ENCODE data around the gene SLC38A10. TPM values are rescaled to one million over a fixed set of nuclear protein-coding genes. Genes with fewer than 3 reads are reported as not detected.

The SLC38A10 gene
- total and polyA plus RNA-seq, 2 of the 13 experiments (the other 11 are each of a cell fraction or from before 2014, with no cell fraction given) = 23.4 to 55.8 TPM

DNA sequence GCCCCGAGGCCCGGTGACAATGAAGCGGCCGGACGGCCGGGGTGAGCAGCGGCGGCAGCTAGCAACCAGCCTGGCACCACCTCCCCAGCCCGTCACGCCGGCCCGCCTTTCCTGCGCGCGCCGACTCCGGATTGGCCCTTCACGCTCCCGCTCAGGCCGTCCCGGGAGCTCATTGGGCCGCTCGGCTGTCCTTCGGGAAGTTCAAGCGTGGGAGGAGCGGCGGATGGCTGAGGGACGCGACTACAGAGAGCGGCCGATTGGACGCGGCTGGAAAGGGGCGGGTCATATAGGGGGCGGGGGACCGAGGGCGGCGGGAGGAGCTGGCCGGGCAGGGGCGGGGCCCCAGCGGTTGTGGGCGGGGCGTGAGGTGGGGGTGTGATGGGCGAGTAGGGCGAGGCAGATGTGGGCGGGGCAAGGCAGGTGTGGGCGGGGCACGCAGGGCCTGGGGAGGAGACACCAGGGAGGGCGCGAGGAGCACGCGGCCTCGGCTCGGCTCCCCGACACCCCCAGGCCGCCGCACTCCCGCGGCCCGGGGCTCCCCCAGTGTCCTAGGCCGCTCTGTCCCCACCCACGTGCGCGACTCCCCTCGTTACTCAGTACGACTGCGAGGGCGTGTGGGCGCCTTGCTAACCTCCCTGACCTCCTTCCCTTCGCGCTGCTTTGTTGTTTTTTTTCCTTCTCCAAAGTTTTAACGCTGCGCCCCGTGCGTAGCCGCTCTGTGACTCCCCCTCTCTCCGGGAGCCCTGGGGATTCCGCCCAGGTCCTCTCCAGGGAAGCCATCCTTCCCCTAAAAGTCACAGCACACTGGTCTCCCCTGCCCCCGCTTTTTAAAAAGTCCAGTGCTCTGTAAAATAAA is 72.0 kb downstream of the SLC38A10 start, which contains the start of gene CEP131 (continued):
- TF ChIP-seq, protein P1, sequence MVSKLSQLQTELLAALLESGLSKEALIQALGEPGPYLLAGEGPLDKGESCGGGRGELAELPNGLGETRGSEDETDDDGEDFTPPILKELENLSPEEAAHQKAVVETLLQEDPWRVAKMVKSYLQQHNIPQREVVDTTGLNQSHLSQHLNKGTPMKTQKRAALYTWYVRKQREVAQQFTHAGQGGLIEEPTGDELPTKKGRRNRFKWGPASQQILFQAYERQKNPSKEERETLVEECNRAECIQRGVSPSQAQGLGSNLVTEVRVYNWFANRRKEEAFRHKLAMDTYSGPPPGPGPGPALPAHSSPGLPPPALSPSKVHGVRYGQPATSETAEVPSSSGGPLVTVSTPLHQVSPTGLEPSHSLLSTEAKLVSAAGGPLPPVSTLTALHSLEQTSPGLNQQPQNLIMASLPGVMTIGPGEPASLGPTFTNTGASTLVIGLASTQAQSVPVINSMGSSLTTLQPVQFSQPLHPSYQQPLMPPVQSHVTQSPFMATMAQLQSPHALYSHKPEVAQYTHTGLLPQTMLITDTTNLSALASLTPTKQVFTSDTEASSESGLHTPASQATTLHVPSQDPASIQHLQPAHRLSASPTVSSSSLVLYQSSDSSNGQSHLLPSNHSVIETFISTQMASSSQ (IDR thresholded peaks at IDR 0.05; ENCODE audit: low read depth) = no peak
- TF ChIP-seq, protein P1 (CRISPR knock-in tag; IDR thresholded peaks at IDR 0.05; ENCODE audit: borderline replicate concordance) = no peak
- TF ChIP-seq SOX13 (IDR thresholded peaks at IDR 0.05) = no peak
- no peak for TF ChIP-seq SOX13 (CRISPR knock-in tag; conservative IDR thresholded peaks at IDR 0.05 in 1 of 2, IDR thresholded peaks at IDR 0.05 in 1 of 2)
- TF ChIP-seq ZFP36L1 (CRISPR knock-in tag; IDR thresholded peaks at IDR 0.05) = no peak
- TF ChIP-seq, protein P2, sequence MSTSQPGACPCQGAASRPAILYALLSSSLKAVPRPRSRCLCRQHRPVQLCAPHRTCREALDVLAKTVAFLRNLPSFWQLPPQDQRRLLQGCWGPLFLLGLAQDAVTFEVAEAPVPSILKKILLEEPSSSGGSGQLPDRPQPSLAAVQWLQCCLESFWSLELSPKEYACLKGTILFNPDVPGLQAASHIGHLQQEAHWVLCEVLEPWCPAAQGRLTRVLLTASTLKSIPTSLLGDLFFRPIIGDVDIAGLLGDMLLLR (CRISPR knock-in tag; IDR thresholded peaks at IDR 0.05) = peak; percentile 80; the same call in 1 of the 2 replicates
- TF ChIP-seq PLRG1 (conservative IDR thresholded peaks at IDR 0.05) = no peak
- no peak for TF ChIP-seq ZBTB1 (CRISPR knock-in tag; IDR thresholded peaks at IDR 0.05; ENCODE audit: borderline replicate concordance)
- TF ChIP-seq IRF2 (CRISPR knock-in tag; IDR thresholded peaks at IDR 0.05) = no peak
- TF ChIP-seq, protein P3, sequence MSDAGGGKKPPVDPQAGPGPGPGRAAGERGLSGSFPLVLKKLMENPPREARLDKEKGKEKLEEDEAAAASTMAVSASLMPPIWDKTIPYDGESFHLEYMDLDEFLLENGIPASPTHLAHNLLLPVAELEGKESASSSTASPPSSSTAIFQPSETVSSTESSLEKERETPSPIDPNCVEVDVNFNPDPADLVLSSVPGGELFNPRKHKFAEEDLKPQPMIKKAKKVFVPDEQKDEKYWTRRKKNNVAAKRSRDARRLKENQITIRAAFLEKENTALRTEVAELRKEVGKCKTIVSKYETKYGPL (CRISPR knock-in tag; IDR thresholded peaks at IDR 0.05) = no peak
- peak; percentile 76 for TF ChIP-seq HNRNPK (IDR thresholded peaks at IDR 0.05; ENCODE audit: low read depth, low read length, poor library complexity, severe bottlenecking)
- no peak for TF ChIP-seq ZNF382 (CRISPR knock-in tag; IDR thresholded peaks at IDR 0.05; ENCODE audit: borderline replicate concordance)
- peak; percentile 69; the same call in 1 of the 2 replicates for TF ChIP-seq ZMYM2 (CRISPR knock-in tag; IDR thresholded peaks at IDR 0.05)
- TF ChIP-seq RNF2 (conservative IDR thresholded peaks at IDR 0.05; ENCODE audit: low read depth) = peak; percentile 67
- TF ChIP-seq, protein P4, sequence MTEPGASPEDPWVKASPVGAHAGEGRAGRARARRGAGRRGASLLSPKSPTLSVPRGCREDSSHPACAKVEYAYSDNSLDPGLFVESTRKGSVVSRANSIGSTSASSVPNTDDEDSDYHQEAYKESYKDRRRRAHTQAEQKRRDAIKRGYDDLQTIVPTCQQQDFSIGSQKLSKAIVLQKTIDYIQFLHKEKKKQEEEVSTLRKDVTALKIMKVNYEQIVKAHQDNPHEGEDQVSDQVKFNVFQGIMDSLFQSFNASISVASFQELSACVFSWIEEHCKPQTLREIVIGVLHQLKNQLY (CRISPR knock-in tag; IDR thresholded peaks at IDR 0.05) = 0 out of 2 replicates have a peak, but pooled peaks have one; percentile 7
- peak; percentile 76 for TF ChIP-seq PHF20 (CRISPR knock-in tag; IDR thresholded peaks at IDR 0.05)
- TF ChIP-seq, protein P5, sequence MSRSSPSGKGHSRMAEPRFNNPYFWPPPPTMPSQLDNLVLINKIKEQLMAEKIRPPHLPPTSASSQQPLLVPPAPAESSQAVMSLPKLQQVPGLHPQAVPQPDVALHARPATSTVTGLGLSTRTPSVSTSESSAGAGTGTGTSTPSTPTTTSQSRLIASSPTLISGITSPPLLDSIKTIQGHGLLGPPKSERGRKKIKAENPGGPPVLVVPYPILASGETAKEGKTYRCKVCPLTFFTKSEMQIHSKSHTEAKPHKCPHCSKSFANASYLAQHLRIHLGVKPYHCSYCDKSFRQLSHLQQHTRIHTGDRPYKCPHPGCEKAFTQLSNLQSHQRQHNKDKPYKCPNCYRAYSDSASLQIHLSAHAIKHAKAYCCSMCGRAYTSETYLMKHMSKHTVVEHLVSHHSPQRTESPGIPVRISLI (CRISPR knock-in tag; IDR thresholded peaks at IDR 0.05; ENCODE audit: borderline replicate concordance) = peak; percentile 84
- no peak; the same call in 1 of the 2 replicates for TF ChIP-seq TSC22D2 (CRISPR knock-in tag; IDR thresholded peaks at IDR 0.05; ENCODE audit: borderline replicate concordance)
- TF ChIP-seq, protein P6, sequence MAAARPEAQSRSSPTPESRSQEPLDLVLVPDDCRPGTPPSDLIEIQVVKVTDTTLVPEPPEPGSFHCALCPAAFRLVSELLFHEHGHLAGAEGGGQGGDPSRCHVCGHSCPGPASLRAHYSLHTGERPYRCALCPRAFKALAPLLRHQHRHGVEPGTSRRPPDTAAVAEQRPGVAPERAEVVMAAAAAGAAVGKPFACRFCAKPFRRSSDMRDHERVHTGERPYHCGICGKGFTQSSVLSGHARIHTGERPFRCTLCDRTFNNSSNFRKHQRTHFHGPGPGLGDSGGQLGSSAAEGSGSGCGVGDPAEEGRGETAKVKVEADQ (CRISPR knock-in tag; IDR thresholded peaks at IDR 0.05; ENCODE audit: borderline replicate concordance) = peak; percentile 53; the same call in 1 of the 2 replicates
- TF ChIP-seq RBM22 (optimal IDR thresholded peaks at IDR 0.05; ENCODE audit: low read length) = no peak
- TF ChIP-seq XBP1 (CRISPR knock-in tag; IDR thresholded peaks at IDR 0.05) = peak; percentile 57; the same call in 1 of the 2 replicates

Measured in HepG2 (cell line).